GM18505 (cell line): ENCODE results near the gene HCFC1.
A peak's percentile ranks its signal among the peaks of the same experiment; 100 is the strongest.

Experiments used
- ATAC-seq: cut with Tn5 transposase; IDR thresholded peaks from one replicate; pipeline ENCODE4 v1.9.1; 2021; ENCODE audit not compliant: unreplicated experiment
- POLR2A ChIP-seq: IDR thresholded peaks from 4 replicates; pipeline ENCODE4 v1.6.1; 2011; ENCODE audit warnings: borderline replicate concordance; ENCODE audit not compliant: insufficient read depth, insufficient read length; ENCODE audit errors: extremely low read depth

Gene HCFC1

DNA sequence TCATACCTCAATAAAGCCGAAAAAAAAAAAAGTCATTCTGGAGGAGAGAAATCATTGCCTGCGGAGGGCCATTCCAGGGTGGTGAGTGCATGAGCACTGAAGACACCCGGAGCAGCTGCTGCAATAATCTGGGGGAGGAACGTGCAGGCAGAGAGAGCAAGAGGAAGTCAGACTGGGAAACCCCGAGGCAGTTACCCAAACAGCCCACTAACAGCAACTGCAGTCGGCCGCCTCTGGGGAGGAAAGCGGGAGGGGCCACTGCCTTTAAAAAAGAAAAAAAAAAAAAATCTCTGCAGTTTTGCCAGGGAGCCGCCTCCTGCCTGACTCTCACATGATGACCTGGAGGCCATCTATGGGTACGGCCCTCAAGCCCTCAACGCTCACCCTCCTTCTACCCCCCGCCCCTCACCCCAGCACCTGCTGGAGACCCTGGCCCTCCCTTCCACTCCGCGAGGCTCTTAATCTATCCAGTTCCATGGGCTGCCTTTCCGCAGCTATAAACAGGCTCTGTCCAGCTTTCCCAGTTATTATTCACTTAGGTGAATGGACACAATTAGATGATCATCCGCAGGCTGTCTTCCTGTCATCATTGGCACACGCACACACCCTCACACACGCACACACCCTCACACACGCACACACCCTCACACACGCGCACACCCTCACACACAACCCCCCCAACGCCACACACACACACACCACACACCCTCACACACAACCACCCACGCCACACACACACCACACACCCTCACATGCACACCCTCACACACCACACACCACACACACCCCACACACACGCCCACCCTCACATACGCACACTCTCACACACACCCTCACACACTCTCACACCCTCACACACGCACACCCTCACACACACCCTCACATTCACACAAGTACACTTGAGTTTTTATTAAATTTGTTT, 70.5 kb downstream of the HCFC1 start:
- peak; percentile 60 for ATAC-seq
- TF ChIP-seq POLR2A: no peak

DNA sequence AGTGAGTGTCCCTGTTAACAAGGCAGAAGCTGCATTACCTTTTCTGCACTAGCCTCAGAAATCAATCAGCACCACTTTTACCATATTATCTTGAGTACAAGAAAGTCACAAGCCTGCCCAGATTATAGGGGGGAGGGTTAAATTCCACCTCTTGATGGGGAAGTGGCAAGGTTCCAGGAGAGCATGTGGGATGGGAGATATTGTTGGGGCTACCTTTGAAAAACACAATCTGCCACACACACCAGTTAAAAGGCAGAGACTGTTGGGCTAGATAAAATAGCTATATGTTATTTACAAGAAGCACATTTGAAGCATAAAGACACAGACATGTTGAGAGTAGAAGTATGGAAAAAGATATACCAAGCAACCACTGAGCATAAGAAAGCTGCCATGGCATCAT, 73.7 kb downstream of the HCFC1 start:
- ATAC-seq: no peak
- TF ChIP-seq POLR2A: no peak
